ENCODE results near the gene RNF144A.

RNF144A gene

DNA sequence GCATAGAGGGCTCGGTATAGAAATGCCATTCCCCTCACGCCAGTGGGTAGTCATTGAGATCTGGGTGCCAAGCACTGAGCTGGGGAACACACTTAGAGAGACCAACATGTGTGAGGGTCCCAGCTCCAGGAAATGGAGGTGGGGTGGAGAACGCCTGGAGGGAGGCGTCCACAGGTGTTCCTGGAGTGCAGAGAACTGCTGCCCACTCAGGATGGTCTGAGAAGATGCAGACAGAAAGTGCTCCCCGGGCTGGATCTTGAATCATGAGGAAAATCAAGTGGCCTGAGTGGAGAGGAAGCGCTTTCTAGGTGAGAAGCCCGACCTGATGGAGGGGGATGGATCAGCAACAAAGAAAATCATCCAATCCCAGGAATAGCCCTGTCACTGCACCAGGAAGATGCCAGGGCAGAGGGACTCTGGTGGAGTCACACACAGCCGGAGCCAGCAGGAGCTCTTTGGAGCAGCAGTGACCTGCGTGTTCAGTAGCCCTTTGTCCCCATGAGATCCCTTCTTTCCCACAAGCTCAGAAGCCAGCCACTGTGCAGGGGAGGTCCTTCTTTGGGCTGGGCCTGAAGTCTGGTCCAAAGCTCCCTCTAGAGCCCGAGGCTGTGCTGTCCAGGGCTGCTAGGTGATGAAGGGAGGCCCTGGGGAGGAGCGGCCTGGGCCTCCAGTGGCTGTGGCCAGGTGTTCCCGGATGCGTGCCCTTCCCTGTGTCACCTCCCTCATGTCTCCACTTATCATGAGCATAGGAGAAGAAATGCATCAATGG is 112.3 kb downstream of the RNF144A start:
- DNase-seq (ENCODE audit: low read depth), result no peak
- no peak overlapping the region for H3K4me3 ChIP-seq (ENCODE audit: low read depth, low read length)

DNA sequence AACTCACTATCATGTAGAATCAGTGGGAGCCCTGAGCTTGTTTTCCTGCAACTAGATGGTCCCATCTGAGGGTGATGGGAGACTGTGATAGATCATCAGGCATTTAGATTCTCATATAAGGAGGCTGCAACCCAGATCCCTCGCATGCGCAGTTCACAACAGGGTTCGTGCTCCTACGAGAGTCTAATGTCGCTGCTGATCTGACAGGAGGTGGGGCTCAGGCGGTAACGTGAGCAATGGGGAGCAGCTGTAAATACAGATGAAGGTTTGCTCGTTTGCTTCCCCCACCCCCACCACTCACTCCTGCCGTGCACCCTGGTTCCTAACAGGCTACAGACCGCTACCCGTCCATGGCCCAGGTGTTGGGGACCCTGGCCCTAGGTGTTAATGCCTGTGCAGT is 113.6 kb downstream of the RNF144A start:
- H3K4me3 ChIP-seq (ENCODE audit: low read depth, low read length), result no peak overlapping the region
- no peak for DNase-seq (ENCODE audit: low read depth)

DNA sequence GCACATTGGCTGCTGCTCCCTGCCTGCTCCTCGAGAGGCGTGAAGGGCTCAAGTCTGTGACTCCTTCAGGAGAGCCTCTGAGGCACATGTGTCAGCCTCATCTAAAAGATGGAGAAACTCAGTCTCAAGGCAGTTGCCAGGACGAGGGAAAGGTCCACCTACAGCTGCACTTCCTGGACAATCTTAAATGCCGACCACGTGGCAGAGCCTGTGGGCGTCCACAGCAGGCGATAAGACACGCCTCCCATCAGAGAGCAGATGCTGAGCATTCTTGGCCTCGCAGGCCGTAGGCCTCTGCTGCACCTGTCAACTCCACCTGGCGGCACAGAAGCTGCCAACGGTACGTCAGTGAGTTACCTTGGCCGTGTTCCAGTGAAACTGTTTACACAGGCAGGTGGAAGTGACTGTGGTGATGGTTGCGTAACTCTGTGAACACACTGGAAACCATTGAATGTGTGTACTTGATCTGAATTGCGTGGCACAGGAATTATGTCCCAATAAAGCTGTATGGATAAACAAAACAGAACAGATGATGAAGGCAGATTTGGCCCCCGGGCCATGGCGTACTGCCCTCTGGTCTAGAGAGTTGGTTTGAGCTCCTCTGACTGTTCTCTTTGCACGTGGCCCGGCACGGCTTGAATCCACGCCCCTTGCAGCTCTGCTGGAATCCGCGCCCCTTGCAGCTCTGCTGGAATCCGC is 114.5 kb downstream of the RNF144A start:
- H3K4me3 ChIP-seq (ENCODE audit: low read depth, low read length), result no peak overlapping the region
- DNase-seq (ENCODE audit: low read depth), result peak; percentile 47

DNA sequence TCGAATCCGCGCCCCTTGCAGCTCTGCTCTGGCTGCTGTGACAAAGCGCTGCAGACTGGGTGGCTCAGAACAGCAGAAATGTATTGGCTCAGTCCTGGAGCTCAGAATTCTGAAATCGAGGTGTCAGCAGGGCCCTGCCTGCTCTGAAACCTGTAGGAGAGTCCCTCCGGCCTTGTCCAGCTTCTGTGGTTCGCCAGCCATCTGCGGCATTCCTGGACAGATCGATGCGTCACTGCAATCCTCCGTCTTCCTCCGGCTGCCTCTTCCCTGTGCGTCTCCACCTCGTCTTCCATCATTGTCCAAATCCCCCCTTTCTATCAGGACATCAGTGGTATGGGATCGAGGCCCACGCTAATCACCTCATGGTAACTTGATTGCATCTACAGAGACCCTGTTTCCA is 115.2 kb downstream of the RNF144A start:
- no peak overlapping the region for H3K4me3 ChIP-seq (ENCODE audit: low read depth, low read length)
- DNase-seq (ENCODE audit: low read depth), result no peak

DNA sequence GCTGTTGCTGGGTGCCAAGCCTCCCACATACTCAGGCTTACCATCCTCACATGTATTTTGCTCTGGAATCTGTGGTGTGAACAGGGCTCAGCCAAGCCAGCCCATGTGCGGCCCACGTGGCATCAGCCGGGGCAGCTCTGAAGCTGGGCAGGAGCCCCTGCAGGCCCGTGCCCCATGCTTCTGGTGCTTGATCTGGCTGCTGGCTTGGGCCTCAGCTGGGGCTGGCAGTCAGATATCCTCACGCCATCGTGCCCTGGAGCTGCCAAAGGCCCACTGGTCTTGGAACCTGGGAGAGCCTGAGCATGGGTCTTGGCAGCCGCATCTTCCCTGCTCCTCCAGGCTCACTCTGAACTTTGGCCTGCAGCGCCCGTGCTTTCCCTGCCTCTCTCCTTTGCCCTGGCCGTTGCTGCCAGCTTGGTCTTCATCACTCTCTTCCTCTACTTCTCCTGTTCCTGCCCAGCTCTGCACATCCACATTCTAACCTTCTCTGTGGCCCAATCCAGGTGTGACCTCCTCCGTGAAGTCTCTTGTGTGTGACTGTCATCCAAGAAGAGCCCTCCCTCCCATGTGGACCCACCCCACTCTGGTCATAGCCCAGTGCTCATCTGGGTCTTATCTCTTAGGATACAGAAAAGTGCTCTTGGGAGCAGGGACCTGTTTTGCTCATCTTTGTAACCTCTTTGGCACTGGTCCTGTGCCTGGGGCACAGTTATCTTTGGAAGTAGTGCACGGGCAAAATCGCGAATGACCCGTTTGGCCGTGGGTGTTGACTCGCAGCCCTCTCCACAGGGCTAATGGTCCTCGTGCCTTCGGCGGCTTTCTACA is 116.1 kb downstream of the RNF144A start:
- DNase-seq (ENCODE audit: low read depth), result no peak
- no peak overlapping the region for H3K4me3 ChIP-seq (ENCODE audit: low read depth, low read length)

DNA sequence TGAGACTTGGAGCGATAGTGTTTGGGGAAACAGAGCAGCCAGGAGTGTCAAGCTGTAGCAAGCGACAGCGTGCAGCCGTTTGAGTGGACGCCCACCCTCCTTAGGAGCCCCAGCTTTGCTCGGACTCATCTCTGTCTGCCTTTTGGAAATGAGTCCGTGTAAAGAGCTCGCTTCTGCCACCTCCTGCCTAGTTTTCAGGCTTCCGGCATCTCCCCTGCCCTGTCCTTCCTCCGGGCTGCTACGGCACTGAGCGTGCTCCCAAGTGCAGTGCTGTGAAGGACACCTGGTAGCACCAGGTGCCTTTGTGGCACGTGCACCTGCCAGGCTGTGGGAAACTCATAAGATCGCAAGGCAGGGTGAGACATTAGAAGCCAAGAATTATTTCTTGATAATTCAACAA is 117.1 kb downstream of the RNF144A start:
- no peak overlapping the region for H3K4me3 ChIP-seq (ENCODE audit: low read depth, low read length)
- DNase-seq (ENCODE audit: low read depth), result no peak

DNA sequence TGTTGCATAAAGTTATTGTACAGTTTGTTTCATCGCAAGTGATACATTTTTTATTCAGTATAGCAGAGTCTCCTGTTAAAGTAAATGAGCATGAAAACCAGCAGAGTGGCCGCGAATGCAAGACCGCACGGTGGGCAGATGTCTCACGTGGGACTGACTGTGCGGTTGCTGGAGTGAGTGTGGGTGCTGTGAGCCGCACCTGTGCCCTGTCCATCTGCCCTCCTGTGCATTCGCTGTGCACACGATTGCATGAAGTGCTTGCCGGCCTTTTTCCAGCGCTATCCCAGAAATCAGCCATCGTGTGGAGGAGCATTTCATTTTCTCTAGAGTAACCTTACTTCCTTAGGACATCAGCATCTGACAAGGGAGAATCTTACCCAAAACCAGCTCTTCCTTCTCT is 118.7 kb downstream of the RNF144A start:
- DNase-seq (ENCODE audit: low read depth), result no peak
- no peak overlapping the region for H3K4me3 ChIP-seq (ENCODE audit: low read depth, low read length)

DNA sequence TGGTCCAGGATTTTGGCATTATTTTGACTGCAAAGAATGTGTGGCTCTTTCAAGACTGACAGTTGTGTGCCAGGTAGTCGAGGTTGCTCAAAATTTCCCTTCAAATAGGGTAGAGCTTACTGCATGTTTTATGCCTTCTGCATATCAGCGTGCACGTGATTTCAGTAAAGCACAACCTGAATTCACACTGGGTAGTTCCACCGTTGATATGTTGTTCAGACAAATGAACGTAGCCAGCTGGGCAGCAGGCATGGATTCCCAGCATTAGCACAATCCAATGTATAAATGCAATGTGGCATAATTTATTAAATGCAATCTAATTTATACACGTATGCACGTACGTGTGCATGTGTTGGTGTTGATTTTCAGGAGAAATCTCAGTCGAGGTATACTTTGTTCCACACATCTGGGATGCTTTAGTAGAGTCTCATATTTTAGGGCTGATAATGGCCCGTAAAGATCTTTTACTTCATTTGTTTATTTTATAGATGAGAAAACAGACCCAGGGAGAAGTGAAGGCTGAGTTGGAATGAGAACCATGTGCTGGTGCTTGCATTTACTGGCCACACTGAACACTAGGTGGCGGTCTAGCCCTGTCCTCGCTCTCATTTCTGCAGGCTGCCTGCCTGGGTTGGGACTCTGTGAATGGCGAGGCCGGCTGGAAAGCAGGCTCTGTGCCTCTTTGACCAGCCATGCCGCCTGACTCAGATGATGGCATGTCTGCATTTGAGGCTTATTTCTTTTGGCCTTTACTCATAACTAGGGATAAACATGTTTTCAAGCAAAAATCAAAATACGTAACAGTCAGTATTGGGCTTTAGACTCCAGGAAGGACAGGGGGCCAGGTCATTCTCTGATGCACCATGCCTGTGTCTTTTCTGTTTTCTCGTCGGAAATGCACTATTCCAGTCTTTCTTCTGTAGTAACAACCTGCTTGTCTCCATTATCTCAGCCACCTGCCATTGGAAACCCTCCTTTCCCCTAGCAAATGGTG is 120.4 kb downstream of the RNF144A start:
- H3K4me3 ChIP-seq (ENCODE audit: low read depth, low read length), result no peak overlapping the region
- DNase-seq (ENCODE audit: low read depth), result peak; percentile 15

DNA sequence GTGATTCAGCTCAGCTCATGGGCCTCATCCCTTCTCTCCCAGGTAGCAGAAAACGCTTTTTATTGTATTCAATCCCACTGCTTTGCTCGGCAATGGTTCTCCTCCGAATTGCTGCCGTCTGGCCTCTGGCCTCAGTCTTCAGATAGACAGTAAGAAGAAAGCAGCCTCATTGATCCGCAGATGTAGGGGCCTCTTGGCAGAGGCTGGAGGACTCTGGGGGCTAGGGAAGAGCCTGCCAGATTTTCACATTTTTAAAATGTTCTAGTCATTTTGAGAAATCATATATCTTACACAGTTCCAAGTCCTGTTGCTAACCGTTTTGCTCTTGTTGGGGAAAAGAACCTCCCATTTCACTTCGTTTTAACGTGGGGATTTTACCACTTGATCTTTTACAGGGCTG is 123.3 kb downstream of the RNF144A start:
- no peak for DNase-seq (ENCODE audit: low read depth)
- H3K4me3 ChIP-seq (ENCODE audit: low read depth, low read length), result no peak overlapping the region

DNA sequence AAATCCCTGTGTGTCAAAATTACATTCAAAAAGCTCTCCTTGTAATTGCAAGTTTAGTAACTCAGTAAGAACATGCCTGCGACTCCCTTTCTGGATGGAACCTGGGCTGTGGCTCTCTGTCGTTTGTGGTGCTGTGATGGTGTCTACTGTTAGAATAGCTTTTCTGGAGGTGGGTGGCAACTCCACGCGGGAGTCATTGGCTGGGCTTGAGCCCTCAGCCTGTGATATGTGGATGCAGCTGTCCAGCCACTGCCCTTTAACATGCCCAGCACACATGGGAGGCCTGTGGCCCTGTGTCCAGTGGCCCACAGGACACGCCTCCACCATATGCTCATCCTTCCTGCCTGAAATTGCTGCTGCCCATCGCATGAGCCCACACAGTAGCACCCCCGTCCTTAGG is 124.2 kb downstream of the RNF144A start:
- no peak overlapping the region for H3K4me3 ChIP-seq (ENCODE audit: low read depth, low read length)
- no peak for DNase-seq (ENCODE audit: low read depth)

DNA sequence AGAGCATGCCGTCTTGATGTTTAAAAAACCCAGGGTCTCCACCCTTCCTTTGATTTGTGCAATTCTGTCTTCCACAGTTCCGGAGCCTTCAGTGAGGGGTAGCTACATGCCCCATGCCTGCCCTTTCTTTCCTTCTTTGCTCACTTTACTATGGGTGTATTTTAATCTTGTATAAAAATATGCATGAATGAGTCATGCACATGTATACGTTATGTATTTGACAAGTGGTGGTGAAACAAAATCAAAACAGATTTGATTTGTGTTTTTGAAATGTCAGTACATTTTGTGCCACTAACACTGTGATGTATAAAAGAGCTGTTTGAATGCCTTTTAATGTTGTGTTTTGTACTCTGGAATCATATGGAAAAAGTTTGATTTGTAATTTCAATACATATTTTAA is 126.5 kb downstream of the RNF144A start:
- DNase-seq (ENCODE audit: low read depth), result no peak
- no peak overlapping the region for H3K4me3 ChIP-seq (ENCODE audit: low read depth, low read length)

DNA sequence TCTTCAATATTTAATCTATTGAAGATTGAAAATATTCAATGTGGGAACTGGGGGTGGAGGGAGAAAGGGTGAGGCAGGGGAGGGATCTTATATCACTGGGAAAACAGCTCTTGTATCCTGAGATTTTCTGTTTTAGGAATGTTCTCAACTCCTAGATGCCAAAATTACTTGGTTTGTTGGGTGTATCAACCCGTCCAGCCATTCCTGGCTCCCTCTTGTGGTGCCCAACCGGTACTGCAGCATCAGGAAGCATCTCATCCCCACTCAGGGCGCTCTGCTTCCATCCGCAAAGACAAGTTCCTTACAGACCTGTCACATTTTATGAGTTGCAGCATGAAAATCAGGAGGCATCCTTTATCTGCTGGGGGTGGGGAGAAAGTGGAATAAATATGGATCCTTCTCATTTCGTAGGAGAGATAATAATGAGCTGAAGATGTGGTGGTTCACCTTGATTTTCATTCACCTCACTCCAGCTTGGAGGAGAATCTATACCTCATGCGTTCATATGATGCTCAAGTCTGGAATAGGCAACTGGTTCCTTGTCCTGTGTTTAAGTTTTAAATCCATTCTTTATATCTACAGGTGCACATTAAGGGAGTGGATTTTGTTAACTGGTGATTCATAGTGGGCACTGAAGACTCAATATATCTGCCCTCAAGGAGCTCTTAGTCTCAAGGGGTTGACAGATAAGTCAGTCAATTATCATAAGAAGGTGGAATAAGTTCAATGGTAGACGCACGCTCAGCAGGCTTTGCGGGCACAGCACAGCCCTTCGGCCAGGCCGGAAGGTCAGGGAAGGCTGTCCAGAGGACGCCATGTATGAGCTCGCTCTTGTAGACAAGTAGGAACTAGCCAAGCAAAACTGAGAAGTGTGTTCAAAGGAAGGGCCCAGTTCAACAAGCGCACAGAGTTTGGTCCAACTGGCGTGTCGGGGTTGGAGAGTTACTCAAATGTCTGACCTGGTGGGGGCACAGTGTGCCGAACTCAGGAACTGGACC is 127.3 kb downstream of the RNF144A start:
- no peak overlapping the region for H3K4me3 ChIP-seq (ENCODE audit: low read depth, low read length)
- DNase-seq (ENCODE audit: low read depth), result no peak

DNA sequence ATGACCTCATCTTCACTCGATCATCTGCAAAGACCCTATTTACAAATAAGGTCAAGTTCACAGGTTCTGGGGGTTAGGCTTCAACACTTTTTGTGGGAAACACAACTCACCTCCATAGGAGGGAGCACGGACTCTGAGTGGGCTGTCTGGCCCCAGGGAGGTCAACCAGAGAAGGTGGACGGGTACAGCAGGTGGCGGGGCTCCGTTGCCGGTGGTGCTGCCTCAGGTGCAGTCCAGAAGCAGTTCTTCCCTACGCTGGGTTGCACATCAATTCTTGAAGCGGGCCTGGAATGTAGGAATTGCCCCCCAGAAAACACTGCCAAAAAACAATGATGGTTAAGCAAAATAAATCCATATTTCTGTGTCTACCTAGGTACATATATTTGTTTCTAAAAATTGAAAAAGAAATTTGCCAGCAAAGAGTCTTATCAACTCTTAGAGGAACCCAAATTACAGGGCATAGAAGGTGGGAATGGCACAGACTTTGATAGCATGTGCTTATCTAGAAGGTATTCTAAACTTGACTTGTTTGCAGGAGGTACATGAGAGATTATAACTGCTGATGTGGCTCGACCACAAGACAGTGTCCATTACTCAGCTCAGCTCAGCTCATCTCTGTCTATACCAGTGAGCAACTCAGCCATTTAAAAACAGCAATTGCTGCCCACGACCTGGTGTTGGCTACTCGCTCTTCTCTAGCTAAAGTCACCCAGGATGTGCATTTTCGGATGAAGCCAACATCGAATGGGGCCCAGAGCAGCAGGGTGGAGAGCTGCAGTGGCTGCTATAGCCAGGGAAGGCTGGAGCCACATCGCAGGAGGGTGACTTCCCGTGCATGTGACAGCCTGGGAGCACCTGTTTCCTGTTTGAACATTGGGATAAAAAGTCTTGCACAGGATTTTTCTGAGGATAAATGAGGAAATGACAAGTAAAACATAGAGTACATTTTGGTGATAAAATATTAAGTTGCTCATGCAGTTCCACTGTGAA is 128.7 kb downstream of the RNF144A start:
- no peak for DNase-seq (ENCODE audit: low read depth)
- no peak overlapping the region for H3K4me3 ChIP-seq (ENCODE audit: low read depth, low read length)

DNA sequence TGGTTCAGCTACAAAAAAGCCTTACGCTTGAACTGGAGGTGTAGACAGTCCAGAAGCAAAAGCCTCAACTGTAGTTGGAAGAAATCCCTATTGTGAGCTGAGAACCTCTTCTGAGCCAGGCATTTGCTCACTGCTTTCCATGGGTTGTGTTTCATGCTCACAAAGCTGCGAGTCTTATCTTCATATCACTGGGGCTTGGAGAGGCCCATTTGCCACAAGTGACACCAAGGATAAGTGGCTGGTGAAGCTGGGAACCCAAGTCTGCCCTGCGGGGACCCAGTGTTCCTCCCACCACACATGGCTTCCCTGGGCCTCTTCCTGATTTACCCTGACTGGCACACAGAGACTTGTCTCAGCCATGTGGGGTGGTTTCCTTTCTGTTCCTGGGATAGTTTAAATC is 130.4 kb downstream of the RNF144A start:
- H3K4me3 ChIP-seq (ENCODE audit: low read depth, low read length), result no peak overlapping the region
- DNase-seq (ENCODE audit: low read depth), result no peak

DNA sequence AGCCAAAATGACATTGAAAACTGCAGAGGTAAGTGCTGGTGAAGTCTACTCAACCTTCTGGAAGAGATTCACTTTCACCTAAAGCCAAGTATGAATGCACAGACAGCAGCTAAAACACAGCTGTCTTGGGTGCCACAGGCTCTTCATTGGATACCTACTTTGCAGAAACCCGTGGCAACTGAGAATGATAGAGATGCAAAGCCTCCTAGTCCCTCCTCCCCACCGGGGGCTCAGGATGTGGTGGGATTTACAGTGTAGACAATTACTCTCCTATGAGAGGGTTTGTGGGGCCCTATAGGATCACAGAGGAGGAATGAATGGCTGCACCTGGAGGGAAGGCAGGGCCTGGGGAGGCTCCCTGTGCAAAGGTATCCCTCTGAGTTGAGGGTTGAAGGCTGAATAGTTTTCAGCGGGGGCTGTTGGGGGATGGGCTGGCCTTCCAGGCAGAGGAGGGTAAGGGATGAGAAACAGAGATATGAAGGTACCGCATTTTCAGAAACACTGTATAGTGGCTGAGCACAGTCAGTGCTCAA is 131.6 kb downstream of the RNF144A start:
- H3K4me3 ChIP-seq (ENCODE audit: low read depth, low read length), result no peak overlapping the region
- DNase-seq (ENCODE audit: low read depth), result no peak

DNA sequence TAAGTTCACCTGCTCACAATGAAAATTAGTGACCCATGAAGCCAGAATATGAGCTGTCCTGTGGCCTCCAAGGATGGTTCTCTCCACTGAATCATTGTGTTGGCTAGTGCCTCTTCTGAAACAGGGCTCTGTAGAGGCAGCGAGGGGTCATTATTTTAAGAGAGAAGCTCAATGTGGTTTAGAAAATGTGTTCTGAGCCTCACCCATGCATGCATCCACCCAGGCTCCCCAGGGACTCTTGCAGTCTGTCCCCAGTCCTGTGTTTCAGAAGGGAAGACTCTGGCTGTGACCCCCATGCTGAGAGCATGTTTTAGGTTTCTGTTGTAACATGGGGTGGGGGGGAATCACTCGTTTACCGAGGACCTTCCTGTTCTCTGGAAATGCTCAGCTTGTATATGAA is 135.2 kb downstream of the RNF144A start:
- no peak overlapping the region for H3K4me3 ChIP-seq (ENCODE audit: low read depth, low read length)
- DNase-seq (ENCODE audit: low read depth), result no peak
